Astrocyte of the spinal cord (primary cell): ENCODE measurements around the gene CIT.

Experiments used
- DNase-seq: peaks from one replicate; pipeline ENCODE4 v3.0.0; 2011; ENCODE audit warnings: low read depth, low spot score
- H3K4me3 ChIP-seq: 2 replicates; pipeline ENCODE4 v1.5.1; 2011; ENCODE audit warnings: low read depth, mild to moderate bottlenecking, low read length, moderate library complexity
- in situ Hi-C: cut with HindIII; loops from 2 replicates; pipeline ENCODE4 v1.10.0; 2017; ENCODE audit warnings: low sequenced_read_pairs
- TF ChIP-seq, protein P1 (sequence below): IDR thresholded peaks from 2 replicates; pipeline ENCODE4 v1.5.1; 2012; ENCODE audit warnings: low read depth, mild to moderate bottlenecking, low read length, inconsistent platforms

CIT gene

DNA sequence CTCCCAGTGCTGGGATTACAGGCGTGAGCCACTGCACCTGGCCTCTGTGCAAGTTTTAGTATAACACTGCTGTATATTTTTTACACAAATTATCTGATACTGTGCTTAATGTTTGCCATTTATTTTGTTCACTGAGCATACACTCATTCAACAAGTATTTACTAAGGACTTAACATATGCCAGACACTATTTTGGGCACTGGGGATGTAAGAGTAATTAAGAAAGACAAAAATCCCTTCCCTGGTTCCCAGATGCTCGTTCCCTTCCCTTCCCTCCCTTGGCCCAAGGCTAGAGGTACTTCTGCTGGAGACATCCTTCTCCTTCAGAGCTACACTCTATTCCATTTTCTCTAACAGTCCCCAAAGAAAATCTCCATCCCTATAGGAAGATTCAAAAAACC lies 12.5 kb downstream of the CIT start:
- TF ChIP-seq, protein P1, sequence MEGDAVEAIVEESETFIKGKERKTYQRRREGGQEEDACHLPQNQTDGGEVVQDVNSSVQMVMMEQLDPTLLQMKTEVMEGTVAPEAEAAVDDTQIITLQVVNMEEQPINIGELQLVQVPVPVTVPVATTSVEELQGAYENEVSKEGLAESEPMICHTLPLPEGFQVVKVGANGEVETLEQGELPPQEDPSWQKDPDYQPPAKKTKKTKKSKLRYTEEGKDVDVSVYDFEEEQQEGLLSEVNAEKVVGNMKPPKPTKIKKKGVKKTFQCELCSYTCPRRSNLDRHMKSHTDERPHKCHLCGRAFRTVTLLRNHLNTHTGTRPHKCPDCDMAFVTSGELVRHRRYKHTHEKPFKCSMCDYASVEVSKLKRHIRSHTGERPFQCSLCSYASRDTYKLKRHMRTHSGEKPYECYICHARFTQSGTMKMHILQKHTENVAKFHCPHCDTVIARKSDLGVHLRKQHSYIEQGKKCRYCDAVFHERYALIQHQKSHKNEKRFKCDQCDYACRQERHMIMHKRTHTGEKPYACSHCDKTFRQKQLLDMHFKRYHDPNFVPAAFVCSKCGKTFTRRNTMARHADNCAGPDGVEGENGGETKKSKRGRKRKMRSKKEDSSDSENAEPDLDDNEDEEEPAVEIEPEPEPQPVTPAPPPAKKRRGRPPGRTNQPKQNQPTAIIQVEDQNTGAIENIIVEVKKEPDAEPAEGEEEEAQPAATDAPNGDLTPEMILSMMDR, result no peak
- in situ Hi-C loops, result no loop called here
- no peak overlapping the region for H3K4me3 ChIP-seq
- no peak for DNase-seq

DNA sequence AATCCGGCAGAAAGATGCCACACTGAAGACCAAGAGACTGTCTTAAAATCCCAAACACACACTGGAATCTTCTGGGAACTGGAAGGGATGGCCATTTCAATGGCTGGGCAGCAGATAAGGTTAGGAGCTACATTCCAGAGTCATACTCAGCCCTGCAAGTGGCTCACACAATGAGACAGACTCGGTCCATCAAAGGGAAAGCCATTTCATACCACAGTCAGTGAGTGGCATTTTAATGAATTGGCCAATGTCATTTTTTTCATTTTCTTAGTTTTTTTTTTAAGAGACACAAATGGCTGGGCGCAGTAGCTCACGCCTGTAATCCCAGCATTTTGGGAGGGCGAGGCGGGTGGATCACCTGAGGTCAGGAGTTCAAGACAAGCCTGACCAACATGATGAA lies 17.9 kb downstream of the CIT start:
- H3K4me3 ChIP-seq, result no peak overlapping the region
- in situ Hi-C loops, result no loop called here
- TF ChIP-seq, protein P1, result no peak
- no peak for DNase-seq

DNA sequence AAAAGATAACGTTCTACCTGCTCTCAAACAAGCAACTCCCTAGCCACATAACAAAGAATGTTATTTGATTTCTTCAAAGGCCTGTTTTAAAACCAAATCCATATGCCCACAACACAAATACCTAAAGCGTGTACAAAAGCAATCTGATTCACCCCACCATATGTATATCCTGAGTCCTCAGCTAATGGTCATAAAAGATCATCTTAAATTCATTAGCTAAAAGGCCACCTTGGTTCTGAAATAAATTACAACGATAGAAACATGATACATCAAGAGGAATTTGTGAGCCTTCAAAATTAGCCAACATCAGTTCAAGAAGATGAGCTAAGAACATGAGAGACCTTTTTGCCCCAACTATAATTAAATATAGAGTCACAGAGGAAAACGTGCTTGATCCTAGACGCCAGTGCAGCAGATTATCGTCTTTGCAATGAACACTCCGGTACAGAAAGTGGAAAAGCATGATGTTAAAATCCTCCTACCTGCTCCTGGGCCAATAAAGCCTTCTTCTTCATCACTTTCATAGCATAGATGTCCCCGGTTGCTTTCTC lies 20.0 kb downstream of the CIT start:
- TF ChIP-seq, protein P1, result no peak
- in situ Hi-C loops, result no loop called here
- no peak for DNase-seq
- H3K4me3 ChIP-seq, result no peak overlapping the region

DNA sequence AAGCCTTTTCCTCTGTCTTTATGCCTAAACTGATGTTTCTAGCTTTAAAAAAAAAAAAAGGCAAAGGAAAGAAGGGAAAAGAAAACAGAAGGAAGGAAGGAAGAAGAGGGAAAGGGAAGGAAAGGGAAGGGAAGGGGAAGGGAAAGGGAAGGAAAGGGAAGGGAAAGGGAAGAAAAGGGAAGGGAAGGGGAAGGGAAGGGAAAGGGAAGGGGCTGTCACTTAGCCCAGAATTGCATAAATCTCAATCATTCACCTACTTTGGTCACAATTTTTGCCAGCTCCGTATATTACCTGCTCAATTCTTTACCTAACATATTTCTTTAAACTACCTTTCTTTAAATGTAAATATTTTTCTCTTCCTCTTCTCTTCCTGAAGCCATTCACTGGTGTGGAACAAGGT lies 26.8 kb downstream of the CIT start:
- TF ChIP-seq, protein P1, result no peak
- no peak for DNase-seq
- in situ Hi-C loops, result no loop called here
- no peak overlapping the region for H3K4me3 ChIP-seq

DNA sequence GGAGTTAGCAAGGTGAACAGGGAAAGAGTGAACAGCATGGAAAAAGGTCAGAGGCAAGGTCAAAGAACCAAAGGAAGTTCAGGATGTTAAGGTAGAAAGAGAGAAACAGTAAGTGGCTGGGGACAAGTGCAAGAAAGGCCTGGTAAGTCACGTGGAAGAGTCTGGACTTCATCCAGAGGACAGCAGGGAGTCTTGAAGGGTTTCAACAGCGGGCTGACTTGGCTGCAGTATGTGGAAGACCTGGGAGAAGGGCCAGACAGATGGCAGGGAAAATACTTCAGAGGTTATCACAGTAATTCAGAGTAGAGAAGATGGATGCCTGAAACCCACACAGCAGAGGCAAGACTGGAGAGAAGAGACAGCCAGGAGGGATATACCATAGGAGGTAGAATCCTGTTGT lies 34.0 kb downstream of the CIT start:
- no peak overlapping the region for H3K4me3 ChIP-seq
- in situ Hi-C loops, result no loop called here
- peak; percentile 64 for DNase-seq
- TF ChIP-seq, protein P1, result no peak

DNA sequence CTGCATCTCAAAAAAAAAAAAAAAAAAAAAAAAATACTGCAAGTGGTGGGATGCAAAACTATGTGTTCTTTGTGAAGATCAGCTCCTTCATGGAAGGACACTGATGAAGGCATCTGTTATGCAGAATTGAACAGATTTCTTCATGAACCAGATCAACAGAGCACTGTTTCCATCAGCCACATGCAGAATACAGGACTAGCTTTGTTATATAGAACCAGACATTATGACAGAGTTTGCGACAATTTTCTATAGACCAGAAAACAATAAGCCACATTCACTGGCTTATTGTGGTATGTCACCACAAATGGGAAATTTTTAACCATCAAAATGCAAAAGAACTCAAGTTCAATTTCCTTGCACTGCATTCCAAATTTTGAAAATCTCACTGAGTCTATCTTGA lies 34.7 kb downstream of the CIT start:
- in situ Hi-C loops, result no loop called here
- no peak overlapping the region for H3K4me3 ChIP-seq
- DNase-seq, result no peak
- TF ChIP-seq, protein P1, result no peak
